ENCODE measurements around the gene CNN2. TPM values are rescaled to one million over a fixed set of nuclear protein-coding genes. Genes with fewer than 3 reads are reported as not detected.

CNN2 gene
- total RNA-seq, 4 donors from 2014 or later: 71.2 to 86.5 (median 79.7) TPM

GRCh38 chr19:993361-993830 lies 33.0 kb upstream of the CNN2 start:
- TF ChIP-seq CTCF (IDR thresholded peaks at IDR 0.05): no peak
- no peak for TF ChIP-seq POLR2A (IDR thresholded peaks at IDR 0.05)
- DNase-seq (ENCODE audit: low spot score in 2 of 2): no peak
- intact Hi-C loops (cut with DNase I; ENCODE audit: low total_unique reads): no loop called here
- 90 to 92% methylated on average over 12 to 17 of the region's 17 CpGs for WGBS, 2 donors
- no peak overlapping the region for H3K4me3 ChIP-seq (ENCODE audit: low read depth, poor library complexity, severe bottlenecking)

GRCh38 chr19:993831-994393 lies 32.5 kb upstream of the CNN2 start:
- TF ChIP-seq CTCF (IDR thresholded peaks at IDR 0.05) (no peak), POLR2A (IDR thresholded peaks at IDR 0.05) (no peak)
- no peak for DNase-seq (ENCODE audit: low spot score in 2 of 2)
- 84 to 91% methylated on average over 24 to 43 of the region's 43 CpGs for WGBS, 2 donors
- intact Hi-C loops (cut with DNase I; ENCODE audit: low total_unique reads): no loop called here
- no peak overlapping the region for H3K4me3 ChIP-seq (ENCODE audit: low read depth, poor library complexity, severe bottlenecking)

- WGBS, 2 donors: 86 to 88% methylated on average over 13 to 17 of the region's 18 CpGs
- TF ChIP-seq CTCF (IDR thresholded peaks at IDR 0.05): no peak
- TF ChIP-seq POLR2A (IDR thresholded peaks at IDR 0.05): no peak
- H3K4me3 ChIP-seq (ENCODE audit: low read depth, poor library complexity, severe bottlenecking): no peak overlapping the region
- intact Hi-C loops (cut with DNase I; ENCODE audit: low total_unique reads): no loop called here
- DNase-seq (ENCODE audit: low spot score in 2 of 2): no peak
Observed at GRCh38 chr19:994516-994915, 31.9 kb upstream of the CNN2 start.

- H3K4me3 ChIP-seq (ENCODE audit: low read depth, poor library complexity, severe bottlenecking): no peak overlapping the region
- no peak for DNase-seq (ENCODE audit: low spot score in 2 of 2)
- TF ChIP-seq POLR2A (IDR thresholded peaks at IDR 0.05) (no peak), CTCF (IDR thresholded peaks at IDR 0.05) (no peak)
- WGBS, 2 donors: 51 to 64% methylated on average over 19 to 25 of the region's 26 CpGs
- intact Hi-C loops (cut with DNase I; ENCODE audit: low total_unique reads): no loop called here
Observed at GRCh38 chr19:995051-995827, 31.2 kb upstream of the CNN2 start.

GRCh38 chr19:996051-996838 lies 30.2 kb upstream of the CNN2 start:
- DNase-seq (ENCODE audit: low spot score in 2 of 2): no peak
- WGBS, 2 donors: 12 to 19% methylated on average over 52 to 62 of the region's 64 CpGs

More at GRCh38 chr19:996051-996838, 30.2 kb upstream of the CNN2 start:
- no peak overlapping the region for H3K4me3 ChIP-seq (ENCODE audit: low read depth, poor library complexity, severe bottlenecking)
- intact Hi-C loops (cut with DNase I; ENCODE audit: low total_unique reads): no loop called here
- no peak for TF ChIP-seq CTCF (IDR thresholded peaks at IDR 0.05)
- no peak for TF ChIP-seq POLR2A (IDR thresholded peaks at IDR 0.05)

Measured in lower leg skin (tissue), 4 donors.